ENCODE data around the gene GRB10.
"Not testable (repeated sequence)": the region's sequence is repeated elsewhere in the genome, so short reads cannot be mapped to it uniquely, and the experiment has no call there.

GRB10 gene

DNA sequence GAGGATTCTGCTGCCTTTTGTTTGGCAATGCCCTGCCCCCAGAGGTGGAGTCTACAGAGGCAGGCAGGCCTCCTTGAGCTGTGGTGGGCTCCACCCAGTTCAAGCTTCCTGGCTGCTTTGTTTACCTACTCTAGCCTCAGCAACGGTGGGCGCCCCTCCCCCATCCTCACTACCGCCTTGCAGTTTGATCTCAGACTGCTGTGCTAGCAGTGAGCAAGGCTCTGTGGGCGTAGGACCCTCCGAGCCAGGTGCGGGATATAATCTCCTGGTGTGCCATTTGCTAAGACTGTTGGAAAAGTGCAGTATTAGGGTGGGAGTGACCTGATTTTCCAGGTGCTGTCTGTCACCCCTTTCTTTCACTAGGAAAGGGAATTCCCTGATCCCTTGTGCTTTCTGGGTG, 206.3 kb downstream of the GRB10 start:
- H3K4me3 Mint-ChIP-seq; H3K36me3 Mint-ChIP-seq (ENCODE audit: insufficient read depth); DNase-seq (ENCODE audit: low spot score in 2 of 2); ATAC-seq (replicated peaks; ENCODE audit: extremely low read depth, poor library complexity, severe bottlenecking); H3K27ac Mint-ChIP-seq (ENCODE audit: low read depth); H3K4me1 Mint-ChIP-seq: not testable (repeated sequence)
- peaks cover 18% of the 10 kb centered on the region for H3K9me3 Mint-ChIP-seq
- H3K27me3 Mint-ChIP-seq: peaks cover 46% of the 10 kb centered on the region

DNA sequence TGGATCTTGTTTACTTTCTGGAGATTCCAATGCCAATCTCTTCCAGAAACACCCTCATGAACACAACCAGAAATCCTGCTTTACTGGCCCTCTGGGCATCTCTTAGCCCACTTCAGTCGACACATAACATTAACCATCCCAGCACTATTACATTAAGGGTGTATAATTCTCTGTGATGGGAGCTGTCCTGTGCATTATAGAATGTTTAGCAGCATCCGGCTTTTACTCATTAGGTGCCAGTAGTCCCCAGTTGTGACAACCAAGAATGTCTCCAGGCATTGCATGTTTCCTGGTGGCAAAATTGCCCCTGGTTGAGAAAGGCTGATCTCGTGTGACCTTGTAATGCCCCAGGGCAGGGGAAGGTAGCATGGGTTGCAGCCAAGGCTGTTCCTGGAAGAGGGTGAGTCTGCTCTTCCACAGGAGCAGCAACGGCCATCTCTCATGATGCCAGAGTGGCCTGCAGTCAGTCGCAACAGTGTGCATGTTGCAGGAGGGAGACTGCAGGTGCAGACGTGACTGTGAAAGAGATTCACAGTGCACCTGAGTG, 214.9 kb downstream of the GRB10 start:
- Mint-ChIP-seq H3K4me3 (no peak overlapping the region), H3K36me3 (ENCODE audit: insufficient read depth) (no peaks in the 10 kb centered on the region), H3K9me3 (no peaks in the 10 kb centered on the region), H3K4me1 (no peaks in the 10 kb centered on the region), H3K27ac (ENCODE audit: low read depth) (no peak overlapping the region), H3K27me3 (peaks cover 30% of the 10 kb centered on the region)
- DNase-seq (ENCODE audit: low spot score in 2 of 2) (no peak), ATAC-seq (replicated peaks; ENCODE audit: extremely low read depth, poor library complexity, severe bottlenecking) (no peak)

- no peak for DNase-seq (ENCODE audit: low spot score in 2 of 2)
- peaks cover 30% of the 10 kb centered on the region for H3K27me3 Mint-ChIP-seq
- no peak overlapping the region for H3K27ac Mint-ChIP-seq (ENCODE audit: low read depth)
- no peaks in the 10 kb centered on the region for H3K4me1 Mint-ChIP-seq
- no peaks in the 10 kb centered on the region for H3K36me3 Mint-ChIP-seq (ENCODE audit: insufficient read depth)
- H3K4me3 Mint-ChIP-seq: no peak overlapping the region
- ATAC-seq (replicated peaks; ENCODE audit: extremely low read depth, poor library complexity, severe bottlenecking): no peak
- H3K9me3 Mint-ChIP-seq: no peaks in the 10 kb centered on the region
These were observed 216.7 kb downstream of the GRB10 start for GRCh38 chr7:50565977-50566376.

GRCh38 chr7:50565559-50565916, 217.2 kb downstream of the GRB10 start:
- DNase-seq (ENCODE audit: low spot score in 2 of 2) (no peak), ATAC-seq (replicated peaks; ENCODE audit: extremely low read depth, poor library complexity, severe bottlenecking) (no peak)
- Mint-ChIP-seq H3K27ac (ENCODE audit: low read depth) (no peak overlapping the region), H3K4me3 (no peak overlapping the region), H3K27me3 (peaks cover 30% of the 10 kb centered on the region), H3K36me3 (ENCODE audit: insufficient read depth) (no peaks in the 10 kb centered on the region), H3K4me1 (no peaks in the 10 kb centered on the region), H3K9me3 (no peaks in the 10 kb centered on the region)

GRCh38 chr7:50564640-50565558, 217.8 kb downstream of the GRB10 start, which contains the start of gene DDC:
TSS of gene DDC (minus strand) at chr7:50565405. CDS start at chr7:50544085, 21,320 bp downstream.
- Mint-ChIP-seq H3K36me3 (ENCODE audit: insufficient read depth) (no peaks in the 10 kb centered on the region), H3K9me3 (no peaks in the 10 kb centered on the region), H3K27ac (ENCODE audit: low read depth) (no peak within 1 kb of the TSS), H3K27me3 (peaks cover 30% of the 10 kb centered on the region), H3K4me1 (no peaks in the 10 kb centered on the region), H3K4me3 (no peak within 1 kb of the TSS)
- ATAC-seq (replicated peaks; ENCODE audit: extremely low read depth, poor library complexity, severe bottlenecking) (no peak), DNase-seq (ENCODE audit: low spot score in 2 of 2) (no peak)

GRCh38 chr7:50564171-50564570, 218.5 kb downstream of the GRB10 start:
- no peak for DNase-seq (ENCODE audit: low spot score in 2 of 2)
- Mint-ChIP-seq H3K4me1 (no peaks in the 10 kb centered on the region), H3K27me3 (peaks cover 32% of the 10 kb centered on the region), H3K4me3 (no peak overlapping the region), H3K9me3 (no peaks in the 10 kb centered on the region), H3K27ac (ENCODE audit: low read depth) (no peak overlapping the region), H3K36me3 (ENCODE audit: insufficient read depth) (no peaks in the 10 kb centered on the region)
- ATAC-seq (replicated peaks; ENCODE audit: extremely low read depth, poor library complexity, severe bottlenecking): no peak

GRCh38 chr7:50562136-50562535, 220.6 kb downstream of the GRB10 start:
- Mint-ChIP-seq H3K4me3 (no peak overlapping the region), H3K4me1 (no peaks in the 10 kb centered on the region), H3K36me3 (ENCODE audit: insufficient read depth) (no peaks in the 10 kb centered on the region), H3K9me3 (no peaks in the 10 kb centered on the region), H3K27ac (ENCODE audit: low read depth) (no peak overlapping the region), H3K27me3 (peaks cover 52% of the 10 kb centered on the region)
- ATAC-seq (replicated peaks; ENCODE audit: extremely low read depth, poor library complexity, severe bottlenecking): no peak
- no peak for DNase-seq (ENCODE audit: low spot score in 2 of 2)

DNA sequence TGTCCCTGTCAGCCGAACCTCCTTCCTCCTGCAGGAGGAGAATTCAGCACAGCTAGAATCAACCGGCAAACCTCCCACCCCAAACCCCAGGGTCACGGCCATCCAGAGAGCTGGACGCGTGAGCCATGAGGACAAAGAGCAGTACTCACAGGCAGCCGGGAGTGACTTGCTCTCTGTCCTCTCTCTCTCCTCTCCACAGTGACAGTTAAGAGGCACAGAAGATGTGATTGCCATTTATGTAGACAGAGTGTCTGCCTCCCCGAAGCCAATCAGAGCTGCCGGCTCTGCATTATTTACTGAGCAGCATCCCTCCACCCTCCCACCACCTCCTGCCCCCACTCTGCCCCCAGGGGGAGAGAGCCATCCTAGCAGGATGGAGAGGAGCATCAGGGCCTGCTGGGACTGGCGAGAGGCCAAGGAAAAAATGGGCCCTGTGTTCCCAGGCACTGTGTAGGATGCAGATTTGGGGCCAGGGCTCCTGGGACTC, 221.8 kb downstream of the GRB10 start:
- H3K27me3 Mint-ChIP-seq: peaks cover 58% of the 10 kb centered on the region
- no peaks in the 10 kb centered on the region for H3K4me1 Mint-ChIP-seq
- H3K27ac Mint-ChIP-seq (ENCODE audit: low read depth): no peak overlapping the region
- ATAC-seq (replicated peaks; ENCODE audit: extremely low read depth, poor library complexity, severe bottlenecking) (no peak), DNase-seq (ENCODE audit: low spot score in 2 of 2) (no peak)
- no peak overlapping the region for H3K4me3 Mint-ChIP-seq
- H3K9me3 Mint-ChIP-seq: no peaks in the 10 kb centered on the region
- H3K36me3 Mint-ChIP-seq (ENCODE audit: insufficient read depth): no peaks in the 10 kb centered on the region

DNA sequence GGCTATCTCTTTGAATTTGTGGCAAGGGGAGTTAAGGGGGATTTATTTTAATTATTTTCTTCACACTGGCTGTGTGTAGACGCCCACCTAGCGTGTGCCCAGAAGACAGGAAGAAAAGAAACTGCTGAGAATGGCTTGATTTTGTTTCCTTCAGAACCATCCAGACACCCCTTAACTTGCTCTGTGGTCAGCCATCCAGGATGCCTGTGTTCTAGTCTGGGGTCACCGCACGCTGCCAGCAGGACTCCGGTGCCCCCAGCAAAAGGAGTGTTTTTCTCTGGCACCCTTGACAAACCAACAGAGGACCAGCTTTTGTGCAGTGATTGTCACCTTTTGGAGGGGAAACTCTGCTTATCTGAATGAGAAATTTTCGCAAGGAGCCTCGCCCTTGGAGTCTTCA, 222.8 kb downstream of the GRB10 start:
- Mint-ChIP-seq H3K9me3 (no peaks in the 10 kb centered on the region), H3K27ac (ENCODE audit: low read depth) (no peak overlapping the region), H3K4me1 (no peaks in the 10 kb centered on the region), H3K36me3 (ENCODE audit: insufficient read depth) (no peaks in the 10 kb centered on the region), H3K27me3 (peaks cover 59% of the 10 kb centered on the region), H3K4me3 (no peak overlapping the region)
- ATAC-seq (replicated peaks; ENCODE audit: extremely low read depth, poor library complexity, severe bottlenecking) (no peak), DNase-seq (ENCODE audit: low spot score in 2 of 2) (no peak)

DNA sequence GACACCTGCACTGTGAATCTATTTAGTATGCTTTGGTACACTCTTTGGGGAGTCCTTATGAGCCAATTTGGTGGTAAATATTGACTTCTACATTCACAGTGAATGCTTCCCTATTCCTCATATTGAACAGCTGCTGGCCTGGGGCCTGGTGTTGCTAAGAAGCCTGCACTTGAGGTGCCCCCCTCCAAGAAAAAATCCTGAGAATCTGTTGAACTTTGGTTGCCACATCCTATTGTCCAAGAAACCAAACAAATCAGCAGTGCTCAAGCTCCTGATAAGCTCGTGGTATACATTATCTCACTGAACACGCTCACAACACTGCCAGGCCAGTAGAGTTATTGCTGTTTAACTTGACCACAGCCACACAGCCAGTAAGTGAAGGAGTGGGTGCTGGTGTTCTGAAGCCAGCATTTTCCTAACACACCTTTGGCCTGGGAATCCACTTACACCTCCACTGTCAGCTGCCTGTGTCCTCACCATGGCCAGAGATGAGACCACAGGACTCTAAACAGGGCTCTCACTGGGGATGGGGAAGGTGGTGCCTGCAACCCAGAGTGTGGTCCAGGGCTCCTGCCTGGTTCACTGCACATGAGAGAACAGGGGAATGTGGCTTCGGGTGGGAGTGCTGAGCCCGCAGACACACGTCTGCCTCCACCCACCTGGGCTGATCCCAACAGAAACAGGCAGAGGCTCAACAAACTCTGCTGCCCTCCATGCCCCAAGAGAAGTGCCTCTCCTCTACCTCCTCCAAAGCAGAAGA, 224.2 kb downstream of the GRB10 start:
- no peak for ATAC-seq (replicated peaks; ENCODE audit: extremely low read depth, poor library complexity, severe bottlenecking)
- Mint-ChIP-seq H3K36me3 (ENCODE audit: insufficient read depth) (no peaks in the 10 kb centered on the region), H3K4me1 (no peaks in the 10 kb centered on the region), H3K4me3 (no peak overlapping the region), H3K27me3 (peaks cover 55% of the 10 kb centered on the region), H3K9me3 (no peaks in the 10 kb centered on the region), H3K27ac (ENCODE audit: low read depth) (no peak overlapping the region)
- no peak for DNase-seq (ENCODE audit: low spot score in 2 of 2)

DNA sequence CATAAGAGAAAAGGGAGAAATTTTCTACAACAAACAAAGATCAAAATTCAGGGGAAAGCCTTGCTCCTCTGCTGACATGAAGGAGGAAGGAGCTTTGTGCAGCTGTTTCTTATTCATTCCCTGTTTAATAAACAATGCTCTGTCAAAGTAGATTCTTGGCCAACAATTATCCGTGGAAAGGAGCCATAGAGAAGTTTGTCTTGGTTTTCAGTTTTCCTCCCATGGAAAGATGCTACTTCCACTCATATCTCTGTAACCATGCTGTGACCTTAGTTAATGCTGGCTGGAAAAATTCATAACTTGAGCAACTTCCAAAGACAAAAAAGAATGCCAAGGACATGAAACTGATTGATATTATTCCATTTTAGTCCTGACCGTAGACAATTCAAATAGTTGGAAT, 225.6 kb downstream of the GRB10 start:
- H3K9me3 Mint-ChIP-seq: no peaks in the 10 kb centered on the region
- H3K4me3 Mint-ChIP-seq: no peak overlapping the region
- no peaks in the 10 kb centered on the region for H3K4me1 Mint-ChIP-seq
- no peak for ATAC-seq (replicated peaks; ENCODE audit: extremely low read depth, poor library complexity, severe bottlenecking)
- H3K36me3 Mint-ChIP-seq (ENCODE audit: insufficient read depth): peaks cover 1% of the 10 kb centered on the region
- H3K27ac Mint-ChIP-seq (ENCODE audit: low read depth): no peak overlapping the region
- DNase-seq (ENCODE audit: low spot score in 2 of 2): no peak
- H3K27me3 Mint-ChIP-seq: peaks cover 67% of the 10 kb centered on the region

DNA sequence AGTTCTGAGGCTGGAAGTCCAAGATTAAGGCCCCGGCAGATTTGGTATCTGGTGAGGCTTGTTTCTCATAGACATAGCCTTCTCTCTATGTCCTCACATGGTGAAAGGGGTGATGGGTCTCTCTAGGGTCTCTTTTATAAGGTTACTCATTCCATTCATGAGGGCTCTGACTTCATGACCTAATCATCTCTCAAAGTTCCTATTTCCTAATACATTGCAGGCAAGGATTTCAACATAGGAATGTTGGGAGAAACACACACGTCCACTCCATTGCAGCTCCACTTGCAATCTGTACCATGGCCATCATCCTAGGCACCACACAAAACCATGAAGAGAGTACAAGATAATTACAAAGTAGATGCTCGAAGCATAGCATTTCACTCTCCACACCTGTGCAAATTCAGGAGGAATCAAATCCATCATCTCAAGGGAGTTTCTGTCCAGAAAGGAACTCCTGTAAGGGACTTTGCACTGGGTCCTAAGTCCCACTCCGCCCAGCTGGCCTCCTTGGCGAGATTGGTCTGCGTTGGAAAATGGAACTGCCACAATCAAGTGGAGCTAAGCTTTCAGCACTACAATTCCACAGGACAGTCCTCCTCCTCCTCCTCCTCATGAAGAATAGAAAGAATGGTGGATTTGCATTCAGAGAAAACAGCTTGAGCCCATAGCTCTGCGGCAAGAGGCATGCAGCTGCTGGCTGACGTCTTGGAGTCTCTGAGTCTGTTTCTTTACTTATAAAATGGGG, 226.3 kb downstream of the GRB10 start:
- H3K27me3 Mint-ChIP-seq: peaks cover 73% of the 10 kb centered on the region
- H3K36me3 Mint-ChIP-seq (ENCODE audit: insufficient read depth): peaks cover 1% of the 10 kb centered on the region
- H3K9me3 Mint-ChIP-seq: no peaks in the 10 kb centered on the region
- H3K4me3 Mint-ChIP-seq: no peak overlapping the region
- no peak for ATAC-seq (replicated peaks; ENCODE audit: extremely low read depth, poor library complexity, severe bottlenecking)
- no peak for DNase-seq (ENCODE audit: low spot score in 2 of 2)
- no peaks in the 10 kb centered on the region for H3K4me1 Mint-ChIP-seq
- H3K27ac Mint-ChIP-seq (ENCODE audit: low read depth): no peak overlapping the region

Measured in central memory CD8-positive, alpha-beta T cell (primary cell).